Measurements from ENCODE around the gene CHST12. TPM values are rescaled to one million over a fixed set of nuclear protein-coding genes. Genes with fewer than 3 reads are reported as not detected.

CHST12 gene
- 44.7 TPM for polyA plus RNA-seq (2013)

GRCh38 chr7:2403014-2403717 lies at the start of gene CHST12:
TSS of gene CHST12 (plus strand) at chr7:2403611. CDS start at chr7:2432640, 29,029 bp downstream.
- Histone ChIP-seq H3K4me1 (ENCODE audit: control extremely low read depth in 1 of 4, control insufficient read depth in 4 of 4, insufficient read depth in 4 of 4, low read length in 3 of 4) (peaks cover 7 to 86% (median 72%) of the 10 kb centered on the region in 4 experiments), H3K27me3 (replicated peaks in 2 of 5; ENCODE audit: control insufficient read depth in 4 of 5, insufficient read depth in 5 of 5, low read length in 4 of 5) (no peaks in the 10 kb centered on the region), H3K27ac (ENCODE audit: insufficient read depth in 1 of 2, low read depth in 1 of 2, low read length in 2 of 2, poor library complexity in 1 of 2, severe bottlenecking in 2 of 2) (peak within 1 kb of the TSS; percentile 54 to 86), H3K36me3 (ENCODE audit: control insufficient read depth in 4 of 4, insufficient read depth in 4 of 4, low read length in 3 of 4) (no peaks in the 10 kb centered on the region), H3K9me3 (ENCODE audit: control extremely low read depth in 1 of 5, control insufficient read depth in 4 of 5, insufficient read depth in 2 of 5, low read depth in 1 of 5, low read length in 4 of 5) (no peaks in the 10 kb centered on the region), H3K4me3 (ENCODE audit: control insufficient read depth in 1 of 7, extremely low read depth in 1 of 7, insufficient read depth in 4 of 7, low read depth in 2 of 7, low read length in 6 of 7) (peak within 1 kb of the TSS; percentile 63 to 96 (median 90))
- POLR2A ChIA-PET, result interaction anchor here (0.6 to 0.9 kb wide), 2 partner anchors 9 to 13 kb away, joined by 3 read pairs; no protein-coding TSS in a partner anchor
- CTCF ChIA-PET, result interaction anchor here (1.0 to 1.7 kb wide), 3 partner anchors 9 to 33 kb away, joined by 3 to 4 read pairs (median 4); no protein-coding TSS in a partner anchor
- DNase-seq, result peak; percentile 92 to 96 (median 96)
- WGBS (ENCODE audit: insufficient coverage), result 2% methylated on average over 73 of the region's 89 CpGs

GRCh38 chr7:2353936-2354185 lies 49.5 kb upstream of the CHST12 start:
- 0% methylated on average over 14 of the region's 26 CpGs for WGBS (ENCODE audit: insufficient coverage)
- Histone ChIP-seq H3K27ac (ENCODE audit: insufficient read depth in 1 of 2, low read depth in 1 of 2, low read length in 2 of 2, poor library complexity in 1 of 2, severe bottlenecking in 2 of 2) (peak overlapping the region; percentile 100), H3K9me3 (ENCODE audit: control extremely low read depth in 1 of 5, control insufficient read depth in 4 of 5, insufficient read depth in 2 of 5, low read depth in 1 of 5, low read length in 4 of 5) (no peaks in the 10 kb centered on the region), H3K4me3 (ENCODE audit: control insufficient read depth in 1 of 7, extremely low read depth in 1 of 7, insufficient read depth in 4 of 7, low read depth in 2 of 7, low read length in 6 of 7) (peak overlapping the region; percentile 36 to 97 (median 90)), H3K4me1 (ENCODE audit: control extremely low read depth in 1 of 4, control insufficient read depth in 4 of 4, insufficient read depth in 4 of 4, low read length in 3 of 4) (peaks cover 11 to 39% (median 31%) of the 10 kb centered on the region in 4 experiments), H3K27me3 (replicated peaks in 2 of 5; ENCODE audit: control insufficient read depth in 4 of 5, insufficient read depth in 5 of 5, low read length in 4 of 5) (no peaks in the 10 kb centered on the region), H3K36me3 (ENCODE audit: control insufficient read depth in 4 of 4, insufficient read depth in 4 of 4, low read length in 3 of 4) (peaks cover 4 to 24% (median 7%) of the 10 kb centered on the region in 4 experiments)
- peak; percentile 90 to 94 (median 94) for DNase-seq
- ChIA-PET CTCF (interaction anchor here (1.0 to 1.5 kb wide), 3 partner anchors 45 to 92 kb away, joined by 3 read pairs; no protein-coding TSS in a partner anchor), POLR2A (interaction anchor here (0.6 to 0.8 kb wide), 6 partner anchors 15 to 258 kb away, joined by 3 to 4 read pairs (median 3); no protein-coding TSS in a partner anchor)

GRCh38 chr7:2354186-2354938 lies 49.0 kb upstream of the CHST12 start, which contains the start of gene EIF3B:
TSS of gene EIF3B (plus strand) at chr7:2354827. CDS start at chr7:2354922, 95 bp downstream.
- Histone ChIP-seq H3K4me1 (ENCODE audit: control extremely low read depth in 1 of 4, control insufficient read depth in 4 of 4, insufficient read depth in 4 of 4, low read length in 3 of 4) (peaks cover 11 to 43% (median 32%) of the 10 kb centered on the region in 4 experiments), H3K9me3 (ENCODE audit: control extremely low read depth in 1 of 5, control insufficient read depth in 4 of 5, insufficient read depth in 2 of 5, low read depth in 1 of 5, low read length in 4 of 5) (no peaks in the 10 kb centered on the region), H3K27ac (ENCODE audit: insufficient read depth in 1 of 2, low read depth in 1 of 2, low read length in 2 of 2, poor library complexity in 1 of 2, severe bottlenecking in 2 of 2) (peak within 1 kb of the TSS; percentile 100), H3K36me3 (ENCODE audit: control insufficient read depth in 4 of 4, insufficient read depth in 4 of 4, low read length in 3 of 4) (peaks cover 4 to 28% (median 7%) of the 10 kb centered on the region in 4 experiments), H3K4me3 (ENCODE audit: control insufficient read depth in 1 of 7, extremely low read depth in 1 of 7, insufficient read depth in 4 of 7, low read depth in 2 of 7, low read length in 6 of 7) (peak within 1 kb of the TSS; percentile 84 to 97 (median 90)), H3K27me3 (replicated peaks in 2 of 5; ENCODE audit: control insufficient read depth in 4 of 5, insufficient read depth in 5 of 5, low read length in 4 of 5) (no peaks in the 10 kb centered on the region)
- ChIA-PET POLR2A (interaction anchor here (0.6 to 0.8 kb wide), 5 partner anchors 15 to 257 kb away, joined by 3 to 4 read pairs (median 3); no protein-coding TSS in a partner anchor), CTCF (interaction anchor here (1.0 to 2.1 kb wide), 4 partner anchors 10 to 93 kb away, joined by 3 to 5 read pairs (median 3); no protein-coding TSS in a partner anchor)
- under 1% methylated on average over 46 of the region's 55 CpGs for WGBS (ENCODE audit: insufficient coverage)
- peak; percentile 95 to 97 (median 97) for DNase-seq

GRCh38 chr7:2354939-2355704 lies 48.3 kb upstream of the CHST12 start:
- CTCF ChIA-PET, result interaction anchor here (0.7 to 2.1 kb wide), 5 partner anchors 9 to 97 kb away, joined by 3 to 5 read pairs (median 4); no protein-coding TSS in a partner anchor
- Histone ChIP-seq H3K36me3 (ENCODE audit: control insufficient read depth in 4 of 4, insufficient read depth in 4 of 4, low read length in 3 of 4) (peaks cover 4 to 36% (median 10%) of the 10 kb centered on the region in 4 experiments), H3K27ac (ENCODE audit: insufficient read depth in 1 of 2, low read depth in 1 of 2, low read length in 2 of 2, poor library complexity in 1 of 2, severe bottlenecking in 2 of 2) (peak overlapping the region; percentile 100), H3K4me1 (ENCODE audit: control extremely low read depth in 1 of 4, control insufficient read depth in 4 of 4, insufficient read depth in 4 of 4, low read length in 3 of 4) (peaks cover 11 to 45% (median 32%) of the 10 kb centered on the region in 4 experiments), H3K27me3 (replicated peaks in 2 of 5; ENCODE audit: control insufficient read depth in 4 of 5, insufficient read depth in 5 of 5, low read length in 4 of 5) (no peaks in the 10 kb centered on the region), H3K4me3 (ENCODE audit: control insufficient read depth in 1 of 7, extremely low read depth in 1 of 7, insufficient read depth in 4 of 7, low read depth in 2 of 7, low read length in 6 of 7) (peak overlapping the region; percentile 84 to 97 (median 90)), H3K9me3 (ENCODE audit: control extremely low read depth in 1 of 5, control insufficient read depth in 4 of 5, insufficient read depth in 2 of 5, low read depth in 1 of 5, low read length in 4 of 5) (no peaks in the 10 kb centered on the region)
- POLR2A ChIA-PET, result no interaction called here
- under 1% methylated on average over 77 of the region's 92 CpGs for WGBS (ENCODE audit: insufficient coverage)
- DNase-seq, result peak in 1 of 3 donors; percentile 11

GRCh38 chr7:2355705-2356008 lies 47.8 kb upstream of the CHST12 start:
- H3K4me3 ChIP-seq (ENCODE audit: control insufficient read depth in 1 of 7, extremely low read depth in 1 of 7, insufficient read depth in 4 of 7, low read depth in 2 of 7, low read length in 6 of 7), result peak overlapping the region; percentile 84 to 97 (median 90)
- ChIA-PET POLR2A (no interaction called here), CTCF (interaction anchor here (0.6 to 2.1 kb wide), 7 partner anchors 8 to 99 kb away, joined by 3 to 5 read pairs (median 4); no protein-coding TSS in a partner anchor)
- H3K27me3 ChIP-seq (replicated peaks in 2 of 5; ENCODE audit: control insufficient read depth in 4 of 5, insufficient read depth in 5 of 5, low read length in 4 of 5), result no peaks in the 10 kb centered on the region
- no peak for DNase-seq
- WGBS (ENCODE audit: insufficient coverage), result 13% methylated on average over 5 of the region's 9 CpGs
- H3K9me3 ChIP-seq (ENCODE audit: control extremely low read depth in 1 of 5, control insufficient read depth in 4 of 5, insufficient read depth in 2 of 5, low read depth in 1 of 5, low read length in 4 of 5), result no peaks in the 10 kb centered on the region
- peak overlapping the region; percentile 100 for H3K27ac ChIP-seq (ENCODE audit: insufficient read depth in 1 of 2, low read depth in 1 of 2, low read length in 2 of 2, poor library complexity in 1 of 2, severe bottlenecking in 2 of 2)
- H3K36me3 ChIP-seq (ENCODE audit: control insufficient read depth in 4 of 4, insufficient read depth in 4 of 4, low read length in 3 of 4), result peaks cover 4 to 41% (median 12%) of the 10 kb centered on the region in 4 experiments
- peaks cover 11 to 45% (median 32%) of the 10 kb centered on the region in 4 experiments for H3K4me1 ChIP-seq (ENCODE audit: control extremely low read depth in 1 of 4, control insufficient read depth in 4 of 4, insufficient read depth in 4 of 4, low read length in 3 of 4)

GRCh38 chr7:2357165-2357564 lies 46.2 kb upstream of the CHST12 start:
- Histone ChIP-seq H3K36me3 (ENCODE audit: control insufficient read depth in 4 of 4, insufficient read depth in 4 of 4, low read length in 3 of 4) (peaks cover 4 to 48% (median 18%) of the 10 kb centered on the region in 4 experiments), H3K27ac (ENCODE audit: insufficient read depth in 1 of 2, low read depth in 1 of 2, low read length in 2 of 2, poor library complexity in 1 of 2, severe bottlenecking in 2 of 2) (peak overlapping the region in 1 of 2 experiments; percentile 100), H3K9me3 (ENCODE audit: control extremely low read depth in 1 of 5, control insufficient read depth in 4 of 5, insufficient read depth in 2 of 5, low read depth in 1 of 5, low read length in 4 of 5) (no peaks in the 10 kb centered on the region), H3K27me3 (replicated peaks in 2 of 5; ENCODE audit: control insufficient read depth in 4 of 5, insufficient read depth in 5 of 5, low read length in 4 of 5) (no peaks in the 10 kb centered on the region), H3K4me3 (ENCODE audit: control insufficient read depth in 1 of 7, extremely low read depth in 1 of 7, insufficient read depth in 4 of 7, low read depth in 2 of 7, low read length in 6 of 7) (peak overlapping the region in 2 of 7 experiments; percentile 17 to 22), H3K4me1 (ENCODE audit: control extremely low read depth in 1 of 4, control insufficient read depth in 4 of 4, insufficient read depth in 4 of 4, low read length in 3 of 4) (peaks cover 11 to 45% (median 32%) of the 10 kb centered on the region in 4 experiments)
- CTCF ChIA-PET, result interaction anchor here (0.8 to 1.4 kb wide), 3 partner anchors 8 to 1186 kb away, joined by 4 read pairs; no protein-coding TSS in a partner anchor
- POLR2A ChIA-PET, result no interaction called here
- DNase-seq, result no peak
- WGBS (ENCODE audit: insufficient coverage), result 93% methylated on average over 8 of the region's 8 CpGs

Measured in common myeloid progenitor, CD34-positive (primary cell).